GM19328 (cell line): ENCODE measurements around the gene EXOSC2.

ENCODE experiments used
- ATAC-seq: cut with Tn5 transposase; IDR thresholded peaks from one replicate; pipeline ENCODE4 v1.9.1; 2021; ENCODE audit warnings: mild to moderate bottlenecking, moderate library complexity; ENCODE audit not compliant: unreplicated experiment

EXOSC2 gene

GRCh38 chr9:130735566-130735965, 42.0 kb downstream of the EXOSC2 start:
- no peak for ATAC-seq

GRCh38 chr9:130736834-130737233, 43.3 kb downstream of the EXOSC2 start:
- no peak for ATAC-seq

GRCh38 chr9:130738281-130738680, 44.7 kb downstream of the EXOSC2 start:
- ATAC-seq = no peak

GRCh38 chr9:130739081-130739480, 45.5 kb downstream of the EXOSC2 start:
- no peak for ATAC-seq

- no peak for ATAC-seq
Measured at GRCh38 chr9:130740218-130741023, 46.8 kb downstream of the EXOSC2 start.

GRCh38 chr9:130741024-130741305, 47.4 kb downstream of the EXOSC2 start:
- no peak for ATAC-seq

GRCh38 chr9:130741831-130742449, 48.4 kb downstream of the EXOSC2 start:
- ATAC-seq = no peak

GRCh38 chr9:130743656-130744055, 50.1 kb downstream of the EXOSC2 start:
- ATAC-seq = no peak

GRCh38 chr9:130745210-130745800, 51.7 kb downstream of the EXOSC2 start:
- ATAC-seq = no peak

GRCh38 chr9:130745829-130746228, 52.2 kb downstream of the EXOSC2 start:
- ATAC-seq = no peak

GRCh38 chr9:130746434-130747212, 53.0 kb downstream of the EXOSC2 start:
- ATAC-seq = no peak

- no peak for ATAC-seq
Measured at GRCh38 chr9:130751631-130752355, 58.2 kb downstream of the EXOSC2 start.
